ENCODE measurements around the gene PDE8A.
A peak's percentile ranks its signal among the peaks of the same experiment; 100 is the strongest.
"Not testable (repeated sequence)": the region's sequence is repeated elsewhere in the genome, so short reads cannot be mapped to it uniquely, and the experiment has no call there.

Gene PDE8A

DNA sequence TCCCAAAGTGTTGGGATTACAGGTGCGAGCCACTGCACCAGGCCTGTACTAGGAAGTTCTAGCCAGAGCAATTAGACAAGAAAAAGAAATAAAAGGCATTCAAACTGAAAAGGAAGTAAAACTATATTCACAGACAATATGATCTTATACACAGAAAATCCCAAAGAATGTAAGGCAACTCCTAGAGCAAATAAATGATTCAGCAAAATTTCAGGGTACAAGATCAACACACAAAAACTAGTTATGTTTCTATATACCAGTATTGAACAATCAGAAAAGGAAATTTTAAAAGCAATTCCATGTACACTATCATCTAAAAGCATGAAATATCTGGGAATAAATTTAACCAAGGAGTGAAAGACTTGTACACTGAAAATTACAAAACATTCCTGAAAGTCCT is 180.6 kb downstream of the PDE8A start:
- TF ChIP-seq, protein P1, sequence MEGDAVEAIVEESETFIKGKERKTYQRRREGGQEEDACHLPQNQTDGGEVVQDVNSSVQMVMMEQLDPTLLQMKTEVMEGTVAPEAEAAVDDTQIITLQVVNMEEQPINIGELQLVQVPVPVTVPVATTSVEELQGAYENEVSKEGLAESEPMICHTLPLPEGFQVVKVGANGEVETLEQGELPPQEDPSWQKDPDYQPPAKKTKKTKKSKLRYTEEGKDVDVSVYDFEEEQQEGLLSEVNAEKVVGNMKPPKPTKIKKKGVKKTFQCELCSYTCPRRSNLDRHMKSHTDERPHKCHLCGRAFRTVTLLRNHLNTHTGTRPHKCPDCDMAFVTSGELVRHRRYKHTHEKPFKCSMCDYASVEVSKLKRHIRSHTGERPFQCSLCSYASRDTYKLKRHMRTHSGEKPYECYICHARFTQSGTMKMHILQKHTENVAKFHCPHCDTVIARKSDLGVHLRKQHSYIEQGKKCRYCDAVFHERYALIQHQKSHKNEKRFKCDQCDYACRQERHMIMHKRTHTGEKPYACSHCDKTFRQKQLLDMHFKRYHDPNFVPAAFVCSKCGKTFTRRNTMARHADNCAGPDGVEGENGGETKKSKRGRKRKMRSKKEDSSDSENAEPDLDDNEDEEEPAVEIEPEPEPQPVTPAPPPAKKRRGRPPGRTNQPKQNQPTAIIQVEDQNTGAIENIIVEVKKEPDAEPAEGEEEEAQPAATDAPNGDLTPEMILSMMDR (IDR thresholded peaks at IDR 0.05; ENCODE audit: low read depth, low read length, missing control alignments), result no peak
- H3K4me3 ChIP-seq (replicated peaks; ENCODE audit: low read depth, low read length), result no peak overlapping the region
- DNase-seq (ENCODE audit: extremely low read depth, low read depth), result no peak

DNA sequence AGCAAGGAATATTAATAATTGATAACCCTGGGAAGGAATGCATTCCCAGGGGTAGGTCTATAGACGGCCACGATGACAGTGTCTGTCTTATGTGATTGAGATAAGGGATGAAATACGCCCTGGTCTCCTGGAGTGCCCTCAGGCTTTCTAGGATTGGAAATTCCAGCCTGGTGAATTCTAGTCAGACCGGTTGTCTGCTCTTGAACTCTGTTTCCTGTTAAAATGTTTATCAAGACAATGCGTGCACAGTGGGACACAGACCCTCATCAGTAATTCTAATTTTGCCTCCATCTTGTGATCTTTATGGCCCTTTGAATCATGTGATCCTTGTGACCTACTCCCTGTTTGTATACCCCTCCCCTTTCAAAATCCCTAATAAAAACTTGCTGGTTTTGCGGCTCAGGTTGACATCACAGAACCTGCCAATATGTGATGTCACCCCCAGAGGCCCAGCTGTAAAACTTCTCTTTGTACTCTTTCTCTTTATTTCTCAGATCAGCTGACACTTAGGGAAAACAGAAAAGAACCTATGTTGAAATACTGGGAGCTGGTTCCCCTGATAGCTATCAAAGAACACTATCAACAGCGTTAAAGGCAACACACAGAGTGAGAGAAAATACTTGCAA is 183.3 kb downstream of the PDE8A start:
- TF ChIP-seq, protein P1 (IDR thresholded peaks at IDR 0.05; ENCODE audit: low read depth, low read length, missing control alignments), result no peak

GRCh38 chr15:85167568-85167967 is 185.9 kb downstream of the PDE8A start:
- H3K4me3 ChIP-seq (replicated peaks; ENCODE audit: low read depth, low read length), result no peak overlapping the region
- DNase-seq (ENCODE audit: extremely low read depth, low read depth), result no peak
- TF ChIP-seq, protein P1 (IDR thresholded peaks at IDR 0.05; ENCODE audit: low read depth, low read length, missing control alignments), result no peak

More for the DNA sequence above, 183.3 kb downstream of the PDE8A start:
- DNase-seq (ENCODE audit: extremely low read depth, low read depth), result no peak
- H3K4me3 ChIP-seq (replicated peaks; ENCODE audit: low read depth, low read length), result no peak overlapping the region

DNA sequence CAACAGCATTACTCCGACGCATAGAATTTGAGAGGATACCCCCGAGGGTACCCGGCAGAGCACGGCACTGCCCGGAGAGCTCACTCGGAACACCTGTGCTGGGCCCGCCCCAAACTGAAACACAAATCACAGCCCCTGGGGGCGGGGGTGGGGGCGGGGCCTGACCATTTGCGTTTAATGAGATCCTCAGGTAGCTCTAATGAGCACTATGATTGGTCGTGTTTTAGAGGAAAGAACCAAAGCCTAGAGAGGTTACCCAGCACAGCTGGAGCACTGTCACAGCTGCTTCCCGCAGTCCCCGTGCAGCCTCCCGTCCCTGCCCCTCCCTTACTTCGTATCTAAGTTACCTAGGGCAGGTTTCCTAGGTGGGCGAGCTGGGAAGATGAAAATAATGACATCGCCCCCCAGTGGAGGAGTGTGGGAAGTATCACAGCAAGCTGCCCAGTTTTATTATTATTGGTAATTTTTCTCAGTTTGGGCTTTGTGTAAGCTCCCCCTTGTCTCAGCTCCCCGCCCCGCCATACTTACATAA is 187.1 kb downstream of the PDE8A start:
- DNase-seq (ENCODE audit: extremely low read depth, low read depth), result no peak
- TF ChIP-seq, protein P1 (IDR thresholded peaks at IDR 0.05; ENCODE audit: low read depth, low read length, missing control alignments), result peak; percentile 55
- no peak overlapping the region for H3K4me3 ChIP-seq (replicated peaks; ENCODE audit: low read depth, low read length)

DNA sequence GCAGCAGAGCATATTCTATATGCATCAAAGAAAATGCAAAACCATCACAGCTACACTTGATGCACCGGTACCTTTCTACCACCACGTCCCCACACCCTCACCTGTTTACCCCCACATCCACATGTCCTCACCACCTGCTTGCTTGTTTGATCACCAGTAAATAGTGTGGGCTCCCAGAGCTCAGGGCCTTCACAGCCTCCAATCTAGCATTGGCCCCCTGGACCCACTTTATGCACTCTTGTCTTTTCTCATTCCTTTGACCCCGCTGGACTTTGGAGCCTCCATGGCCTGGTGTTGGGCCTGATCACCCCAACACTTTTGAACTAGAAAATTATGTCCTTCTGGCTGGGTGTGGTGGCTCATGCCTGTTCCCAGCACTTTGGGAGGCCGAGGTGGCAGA is 190.1 kb downstream of the PDE8A start:
- no peak overlapping the region for H3K4me3 ChIP-seq (replicated peaks; ENCODE audit: low read depth, low read length)
- DNase-seq (ENCODE audit: extremely low read depth, low read depth), result no peak
- TF ChIP-seq, protein P1 (IDR thresholded peaks at IDR 0.05; ENCODE audit: low read depth, low read length, missing control alignments), result no peak

- TF ChIP-seq, protein P1 (IDR thresholded peaks at IDR 0.05; ENCODE audit: low read depth, low read length, missing control alignments), result no peak
- no peak overlapping the region for H3K4me3 ChIP-seq (replicated peaks; ENCODE audit: low read depth, low read length)
- no peak for DNase-seq (ENCODE audit: extremely low read depth, low read depth)
Measured at GRCh38 chr15:85172846-85173490, 191.3 kb downstream of the PDE8A start.

DNA sequence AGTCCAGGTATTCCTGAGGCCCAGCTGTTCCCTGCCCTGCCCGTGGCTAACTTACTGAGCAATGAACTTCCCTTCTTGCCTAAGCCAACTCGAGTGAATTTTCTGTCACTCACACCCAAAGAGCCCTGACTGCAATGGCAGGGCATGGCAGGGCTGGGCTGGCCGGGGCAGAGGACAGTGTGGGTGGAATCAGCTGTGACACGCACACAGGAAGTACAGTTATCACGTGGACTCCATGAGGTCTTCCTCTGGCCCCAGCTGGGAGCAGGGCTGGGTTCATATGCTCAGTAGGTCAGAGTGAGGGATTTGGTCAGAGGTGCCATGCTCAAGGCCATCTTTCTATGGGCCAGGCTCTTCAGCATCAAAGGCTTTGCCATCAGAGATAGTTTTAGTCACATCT is 192.0 kb downstream of the PDE8A start:
- H3K4me3 ChIP-seq (replicated peaks; ENCODE audit: low read depth, low read length); DNase-seq (ENCODE audit: extremely low read depth, low read depth): not testable (repeated sequence)
